IMR-90 (cell line): ENCODE results near the gene YPEL3. TPM values are rescaled to one million over a fixed set of nuclear protein-coding genes. Genes with fewer than 3 reads are reported as not detected.

ENCODE experiments used
- ATAC-seq: fragments of 200-7000 bp; cut with Tn5 transposase; 2 replicates; pipeline ENCODE4 v1.9.1; 2020; ENCODE audit warnings: low read depth, mild to moderate bottlenecking, moderate library complexity
- BruUV-seq: library from RNA; stranded (reverse); fragments of 400-500 nt; replicated peaks from 2 replicates; lab custom pipeline; 2021; lab: Mats Ljungman, UMichigan
- CTCF ChIA-PET: fragments of 300-600 bp; formaldehyde crosslinking; extraction: SDS; loops from one replicate; lab custom pipeline; 2021; ENCODE audit warnings: antibody characterized with exemption; lab: Yijun Ruan, JAX
- POLR2A ChIA-PET: fragments of 300-600 bp; sonication (Branson Sonifier 250); formaldehyde crosslinking; loops from one replicate; lab custom pipeline; 2022; ENCODE audit warnings: antibody characterized with exemption; ENCODE audit not compliant: unreplicated experiment; lab: Charles Lee
- DNase-seq: peaks from one replicate; pipeline ENCODE4 v3.0.0; 2013
- H2AFZ ChIP-seq: replicated peaks from 2 replicates; pipeline ENCODE3; 2013; ENCODE audit warnings: low read length, mild to moderate bottlenecking; ENCODE audit not compliant: poor library complexity
- H2AK5ac ChIP-seq: 2 replicates; pipeline ENCODE4 v1.6.1; 2013; ENCODE audit warnings: low read depth, low read length, inconsistent platforms
- H2AK9ac ChIP-seq: replicated peaks from 2 replicates; pipeline ENCODE3; 2013; ENCODE audit warnings: mild to moderate bottlenecking, low read depth, low read length, moderate library complexity; ENCODE audit not compliant: poor library complexity
- H2BK120ac ChIP-seq: 2 replicates; pipeline ENCODE4 v1.6.1; 2013; ENCODE audit warnings: low read depth, low read length, inconsistent platforms
- H2BK15ac ChIP-seq: 3 replicates; pipeline ENCODE4 v1.6.1; 2013; ENCODE audit warnings: low read depth, low read length, inconsistent platforms
- H2BK20ac ChIP-seq: 2 replicates; pipeline ENCODE4 v1.6.1; 2013; ENCODE audit warnings: low read depth, mild to moderate bottlenecking, inconsistent platforms, low read length, moderate library complexity
- H2BK5ac ChIP-seq: 2 replicates; pipeline ENCODE4 v1.6.1; 2013; ENCODE audit warnings: mild to moderate bottlenecking, low read depth, low read length, inconsistent platforms; ENCODE audit not compliant: poor library complexity, severe bottlenecking
- H3K14ac ChIP-seq: replicated peaks from 2 replicates; pipeline ENCODE4 v1.6.1; 2013; ENCODE audit warnings: low read depth, low read length, inconsistent platforms
- H3K18ac ChIP-seq: 2 replicates; pipeline ENCODE4 v1.6.1; 2013; ENCODE audit warnings: low read depth, low read length, control low read depth
- H3K23ac ChIP-seq: 2 replicates; pipeline ENCODE4 v1.6.1; 2013; ENCODE audit warnings: low read depth, low read length, inconsistent platforms
- H3K27ac ChIP-seq: 2 replicates; pipeline ENCODE4 v1.5.1; 2013; ENCODE audit warnings: mild to moderate bottlenecking, control low read depth, low read length; ENCODE audit not compliant: insufficient read depth
- H3K27me3 ChIP-seq: 2 replicates; pipeline ENCODE4 v1.6.1; 2013; ENCODE audit warnings: low read length; ENCODE audit not compliant: control insufficient read depth, insufficient read depth
- H3K36me3 ChIP-seq: 2 replicates; pipeline ENCODE4 v1.6.1; 2013; ENCODE audit warnings: low read length, mixed read lengths; ENCODE audit not compliant: control insufficient read depth, insufficient read depth
- H3K4ac ChIP-seq: 2 replicates; pipeline ENCODE4 v1.6.1; 2013; ENCODE audit warnings: low read depth, low read length, inconsistent platforms
- H3K4me1 ChIP-seq: 2 replicates; pipeline ENCODE4 v1.6.1; 2013; ENCODE audit warnings: low read length, mixed read lengths; ENCODE audit not compliant: control insufficient read depth, insufficient read depth
- H3K4me2 ChIP-seq: 2 replicates; pipeline ENCODE4 v1.6.1; 2013; ENCODE audit warnings: low read depth, mild to moderate bottlenecking, control low read depth, low read length, moderate library complexity
- H3K4me3 ChIP-seq: 2 replicates; pipeline ENCODE4 v1.5.1; 2013; ENCODE audit warnings: low read depth, mild to moderate bottlenecking, control low read depth, low read length, moderate library complexity; ENCODE audit not compliant: insufficient read depth
- H3K56ac ChIP-seq: 2 replicates; pipeline ENCODE4 v1.6.1; 2013; ENCODE audit warnings: low read length, inconsistent platforms; ENCODE audit not compliant: insufficient read depth; ENCODE audit errors: extremely low read depth
- H3K79me1 ChIP-seq, 2 experiments: 2 replicates each; pipeline ENCODE4 v1.6.1; 2013; ENCODE audit warnings: low read length in 2 of 2, inconsistent platforms in 1 of 2, low read depth in 1 of 2
- H3K9ac ChIP-seq: 2 replicates; pipeline ENCODE4 v1.6.1; 2013; ENCODE audit warnings: low read depth, low read length, control low read depth
- H3K9me1 ChIP-seq: 2 replicates; pipeline ENCODE4 v1.6.1; 2013; ENCODE audit warnings: low read length, inconsistent platforms; ENCODE audit not compliant: insufficient read depth
- H3K9me3 ChIP-seq: 2 replicates; pipeline ENCODE4 v1.6.1; 2013; ENCODE audit warnings: low read length; ENCODE audit not compliant: control insufficient read depth, insufficient read depth
- H4K20me1 ChIP-seq: 2 replicates; pipeline ENCODE4 v1.6.1; 2013; ENCODE audit warnings: low read length, inconsistent platforms; ENCODE audit not compliant: insufficient read depth
- H4K5ac ChIP-seq: 2 replicates; pipeline ENCODE4 v1.6.1; 2013; ENCODE audit warnings: mild to moderate bottlenecking, low read depth, low read length, control low read depth
- H4K8ac ChIP-seq, 2 experiments: 2 replicates each; pipeline ENCODE4 v1.6.1; 2013; ENCODE audit warnings: low read depth in 2 of 2, low read length in 2 of 2, control low read depth in 1 of 2, inconsistent platforms in 1 of 2
- H4K91ac ChIP-seq: 2 replicates; pipeline ENCODE4 v1.6.1; 2013; ENCODE audit warnings: low read depth, low read length, inconsistent platforms; ENCODE audit not compliant: insufficient read depth
- BHLHE40 ChIP-seq: fragments of 150-350 bp; IDR thresholded peaks from 2 replicates; pipeline ENCODE4 v1.6.1; 2016; ENCODE audit warnings: mild to moderate bottlenecking, low read depth, low read length
- CEBPB ChIP-seq: IDR thresholded peaks from 2 replicates; pipeline ENCODE4 v1.6.1; 2012; ENCODE audit warnings: low read depth, low read length, improper control_type of control experiment
- CHD1 ChIP-seq: IDR thresholded peaks from 2 replicates; pipeline ENCODE4 v1.6.1; 2012; ENCODE audit warnings: low read depth, low read length, improper control_type of control experiment
- ELK1 ChIP-seq: fragments of 150-350 bp; IDR thresholded peaks from 2 replicates; pipeline ENCODE4 v1.6.1; 2016; ENCODE audit warnings: low read depth, mild to moderate bottlenecking, low read length, moderate library complexity, borderline replicate concordance
- FOS ChIP-seq: fragments of 150-350 bp; IDR thresholded peaks from 2 replicates; pipeline ENCODE4 v1.6.1; 2016; ENCODE audit warnings: low read depth, low read length
- MAFK ChIP-seq: IDR thresholded peaks from 2 replicates; pipeline ENCODE4 v1.6.1; 2012; ENCODE audit warnings: low read depth, low read length, improper control_type of control experiment
- MAZ ChIP-seq: IDR thresholded peaks from 2 replicates; pipeline ENCODE4 v1.6.1; 2012; ENCODE audit warnings: low read depth, mild to moderate bottlenecking, low read length, improper control_type of control experiment, moderate library complexity, borderline replicate concordance
- MXI1 ChIP-seq: IDR thresholded peaks from 2 replicates; pipeline ENCODE4 v1.6.1; 2012; ENCODE audit warnings: low read depth, mild to moderate bottlenecking, low read length, moderate library complexity, borderline replicate concordance
- NFE2L2 ChIP-seq: fragments of 150-350 bp; IDR thresholded peaks from 2 replicates; pipeline ENCODE4 v1.6.1; 2016; ENCODE audit warnings: low read depth, mild to moderate bottlenecking, low read length
- POLR2A ChIP-seq: IDR thresholded peaks from 2 replicates; pipeline ENCODE4 v1.6.1; 2012; ENCODE audit warnings: mild to moderate bottlenecking, low read depth, low read length
- RCOR1 ChIP-seq: IDR thresholded peaks from 2 replicates; pipeline ENCODE4 v1.6.1; 2012; ENCODE audit warnings: mild to moderate bottlenecking, low read length, improper control_type of control experiment; ENCODE audit not compliant: insufficient replicate concordance
- RFX5 ChIP-seq: IDR thresholded peaks from 2 replicates; pipeline ENCODE4 v1.8.0; 2012; ENCODE audit warnings: low read depth, mild to moderate bottlenecking, low read length, moderate library complexity
- SMC3 ChIP-seq: fragments of 150-350 bp; IDR thresholded peaks from 2 replicates; pipeline ENCODE4 v1.6.1; 2016; ENCODE audit warnings: low read depth, mild to moderate bottlenecking, antibody characterized with exemption, low read length, moderate library complexity
- USF2 ChIP-seq: fragments of 150-350 bp; IDR thresholded peaks from 2 replicates; pipeline ENCODE4 v1.6.1; 2017; ENCODE audit warnings: mild to moderate bottlenecking, antibody characterized with exemption, low read length, low read depth
- WGBS, 2 experiments: methylation state at CpG; one replicate each; pipeline versions ENCODE4 v1.1.5 to v1.1.7; 2013; ENCODE audit warnings: missing lambda C conversion rate in 2 of 2; ENCODE audit not compliant: insufficient read length in 1 of 2; ENCODE audit errors: extremely low coverage in 2 of 2; 5-methylcytosine and 5-hydroxymethylcytosine counted together
- dilution Hi-C: fragments of 300-500 bp; cut with HindIII; formaldehyde crosslinking; loops from one replicate; pipeline ENCODE4 v1.14.3; 2018; ENCODE audit warnings: low sequenced_read_pairs; ENCODE audit not compliant: unreplicated experiment
- in situ Hi-C: fragments of 300-500 bp; cut with MboI; formaldehyde crosslinking; loops from 3 replicates; pipeline ENCODE4 v1.14.3; 2019; ENCODE audit warnings: low sequenced_read_pairs, inconsistent platforms, mixed read lengths
- intact Hi-C: fragments of 100-400 bp; cut with micrococcal nuclease; formaldehyde crosslinking; loops from 2 replicates; pipeline ENCODE4 v1.10.0; 2022
- polyA plus RNA-seq, 3 experiments: library from polyadenylated mRNA; depleted of rRNA; stranded (reverse); fragments of >200 nt; gene quantifications; 2 replicates each; pipeline ENCODE4 v1.2.3, GENCODE V29; 2012; ENCODE audit warnings: low replicate concordance in 1 of 3
- total RNA-seq: library from RNA; depleted of rRNA; stranded (reverse); fragments of >200 nt; gene quantifications from 2 replicates; pipeline ENCODE4 v1.2.3, GENCODE V29; 2012
- TF ChIP-seq, protein P1 (sequence below): conservative IDR thresholded peaks from 2 replicates; pipeline ENCODE4 v1.5.1; 2012; ENCODE audit warnings: mild to moderate bottlenecking, low read depth, low read length, improper control_type of control experiment

The YPEL3 gene
- total and polyA plus RNA-seq, 2 of the 4 experiments (the other 2 are of a cell fraction): 1.1 to 25.6 TPM

- BruUV-seq: no TSS peak
- in situ Hi-C loops: loop anchor here (5.0 kb wide), 1 partner anchor 58 kb away; no protein-coding TSS in a partner anchor
- TF ChIP-seq ELK1 (no peak), FOS (no peak), BHLHE40 (no peak), RFX5 (no peak), MAFK (no peak), NFE2L2 (no peak), POLR2A (no peak), CEBPB (no peak), RCOR1 (no peak), USF2 (no peak), MAZ (no peak), CHD1 (no peak), MXI1 (no peak), SMC3 (no peak)
- TF ChIP-seq, protein P1, sequence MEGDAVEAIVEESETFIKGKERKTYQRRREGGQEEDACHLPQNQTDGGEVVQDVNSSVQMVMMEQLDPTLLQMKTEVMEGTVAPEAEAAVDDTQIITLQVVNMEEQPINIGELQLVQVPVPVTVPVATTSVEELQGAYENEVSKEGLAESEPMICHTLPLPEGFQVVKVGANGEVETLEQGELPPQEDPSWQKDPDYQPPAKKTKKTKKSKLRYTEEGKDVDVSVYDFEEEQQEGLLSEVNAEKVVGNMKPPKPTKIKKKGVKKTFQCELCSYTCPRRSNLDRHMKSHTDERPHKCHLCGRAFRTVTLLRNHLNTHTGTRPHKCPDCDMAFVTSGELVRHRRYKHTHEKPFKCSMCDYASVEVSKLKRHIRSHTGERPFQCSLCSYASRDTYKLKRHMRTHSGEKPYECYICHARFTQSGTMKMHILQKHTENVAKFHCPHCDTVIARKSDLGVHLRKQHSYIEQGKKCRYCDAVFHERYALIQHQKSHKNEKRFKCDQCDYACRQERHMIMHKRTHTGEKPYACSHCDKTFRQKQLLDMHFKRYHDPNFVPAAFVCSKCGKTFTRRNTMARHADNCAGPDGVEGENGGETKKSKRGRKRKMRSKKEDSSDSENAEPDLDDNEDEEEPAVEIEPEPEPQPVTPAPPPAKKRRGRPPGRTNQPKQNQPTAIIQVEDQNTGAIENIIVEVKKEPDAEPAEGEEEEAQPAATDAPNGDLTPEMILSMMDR: no peak
Measured at GRCh38 chr16:30094541-30095165, 1.4 kb downstream of the YPEL3 start.

More at GRCh38 chr16:30094541-30095165, 1.4 kb downstream of the YPEL3 start:
- Histone ChIP-seq H3K79me1 (peaks cover 0 to 18% of the 10 kb centered on the region in 2 experiments; a peak in 2 of 4 replicates), H3K9ac (no peak overlapping the region), H2BK15ac (no peak overlapping the region), H3K4ac (no peak overlapping the region; the same call in 1 of the 2 replicates), H3K27me3 (no peaks in the 10 kb centered on the region), H2AK9ac (no peak overlapping the region), H2AFZ (no peak overlapping the region), H3K27ac (no peak overlapping the region), H4K8ac (no peak overlapping the region; a peak in 1 of 4 replicates), H3K14ac (no peak overlapping the region), H3K56ac (no peak overlapping the region), H2BK5ac (no peak overlapping the region), H3K18ac (no peak overlapping the region), H3K4me3 (no peak overlapping the region; the same call in 1 of the 2 replicates), H3K9me1 (no peaks in the 10 kb centered on the region), H3K9me3 (peaks cover 11% of the 10 kb centered on the region), H4K20me1 (no peaks in the 10 kb centered on the region), H3K4me2 (peak overlapping the region; percentile 21; the same call in 1 of the 2 replicates), H2AK5ac (no peak overlapping the region; the same call in 1 of the 2 replicates), H3K4me1 (peaks cover 14% of the 10 kb centered on the region), H4K91ac (no peak overlapping the region), H4K5ac (no peak overlapping the region), H3K36me3 (peaks cover 6% of the 10 kb centered on the region), H2BK20ac (no peak overlapping the region), H2BK120ac (no peak overlapping the region), H3K23ac (no peak overlapping the region)
- CTCF ChIA-PET: no interaction called here
- POLR2A ChIA-PET: no interaction called here
- DNase-seq: no peak
- no peak for ATAC-seq
- WGBS, 2 experiments: 89% methylated on average over 8 of the region's 11 CpGs; no CpG with 5 or more reads in 1 of the 2 experiments
- dilution Hi-C loops (no loop called here), intact Hi-C loops (loop anchor here (10.0 kb wide), 1 partner anchor 310 kb away; the partner anchor contains the start of gene ZNF771)
